Ovary (tissue), 3 donors: ENCODE data around the gene CCDC174.

Experiments
- POLR2A ChIP-seq: fragments of 450-650 bp; IDR thresholded peaks from one replicate; pipeline ENCODE4 v1.6.1; 2017; ENCODE audit warnings: antibody characterized with exemption, mild to moderate bottlenecking, moderate library complexity
- TF ChIP-seq, protein P1 (sequence below), 3 donors: fragments of 450-650 bp in 2 of 3; fragments of 200-600 bp in 1 of 3; IDR thresholded peaks; one replicate each; pipeline versions ENCODE4 v1.5.1 to v1.8.0; 2016 to 2022; ENCODE audit warnings: antibody characterized with exemption in 3 of 3, mild to moderate bottlenecking in 1 of 3
- donor health status: DM: no; HTN: no; CAD: no.

DNA sequence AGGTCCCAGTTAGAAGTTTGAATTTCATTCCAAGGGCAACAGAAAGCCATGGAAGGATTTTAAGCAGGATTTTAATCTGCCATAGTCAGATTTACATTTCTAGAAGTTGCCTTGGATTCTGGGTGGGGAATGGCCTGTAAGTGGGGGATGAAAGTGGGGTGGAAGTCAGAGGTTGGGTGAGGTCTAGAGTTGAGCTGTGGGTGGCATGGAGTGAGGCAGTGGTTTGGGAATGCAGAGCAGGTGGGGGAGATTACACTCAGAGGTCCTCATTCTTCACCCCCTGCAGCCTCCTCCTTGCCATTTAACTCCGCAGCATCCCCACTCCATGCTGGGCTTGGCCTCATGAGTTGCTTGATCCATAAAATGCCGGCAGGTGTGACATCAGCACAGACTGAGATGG is 32.0 kb upstream of the CCDC174 start:
- TF ChIP-seq, protein P1, sequence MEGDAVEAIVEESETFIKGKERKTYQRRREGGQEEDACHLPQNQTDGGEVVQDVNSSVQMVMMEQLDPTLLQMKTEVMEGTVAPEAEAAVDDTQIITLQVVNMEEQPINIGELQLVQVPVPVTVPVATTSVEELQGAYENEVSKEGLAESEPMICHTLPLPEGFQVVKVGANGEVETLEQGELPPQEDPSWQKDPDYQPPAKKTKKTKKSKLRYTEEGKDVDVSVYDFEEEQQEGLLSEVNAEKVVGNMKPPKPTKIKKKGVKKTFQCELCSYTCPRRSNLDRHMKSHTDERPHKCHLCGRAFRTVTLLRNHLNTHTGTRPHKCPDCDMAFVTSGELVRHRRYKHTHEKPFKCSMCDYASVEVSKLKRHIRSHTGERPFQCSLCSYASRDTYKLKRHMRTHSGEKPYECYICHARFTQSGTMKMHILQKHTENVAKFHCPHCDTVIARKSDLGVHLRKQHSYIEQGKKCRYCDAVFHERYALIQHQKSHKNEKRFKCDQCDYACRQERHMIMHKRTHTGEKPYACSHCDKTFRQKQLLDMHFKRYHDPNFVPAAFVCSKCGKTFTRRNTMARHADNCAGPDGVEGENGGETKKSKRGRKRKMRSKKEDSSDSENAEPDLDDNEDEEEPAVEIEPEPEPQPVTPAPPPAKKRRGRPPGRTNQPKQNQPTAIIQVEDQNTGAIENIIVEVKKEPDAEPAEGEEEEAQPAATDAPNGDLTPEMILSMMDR (IDR thresholded peaks at IDR 0.05) = no peak
- no peak for TF ChIP-seq POLR2A
